ENCODE results near the gene ERBB3.

The ERBB3 gene

DNA sequence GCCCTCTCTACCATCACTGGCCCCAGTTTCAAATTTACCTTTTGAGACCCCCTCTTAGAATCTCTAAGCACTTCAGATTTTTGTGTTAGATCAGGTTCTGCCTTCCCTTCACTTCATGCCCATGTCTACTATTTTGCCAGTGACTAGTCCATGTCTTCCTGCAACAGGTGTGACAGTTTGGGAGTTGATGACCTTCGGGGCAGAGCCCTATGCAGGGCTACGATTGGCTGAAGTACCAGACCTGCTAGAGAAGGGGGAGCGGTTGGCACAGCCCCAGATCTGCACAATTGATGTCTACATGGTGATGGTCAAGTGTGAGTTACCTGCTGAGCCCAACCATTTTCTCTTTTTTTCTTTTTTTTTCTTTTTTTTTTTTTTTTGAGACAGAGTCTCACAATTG lies 18.6 kb downstream of the ERBB3 start:
- TF ChIP-seq GATA3 (IDR thresholded peaks at IDR 0.05; ENCODE audit: low read depth, low read length) = no peak
- no peak for TF ChIP-seq GATA2 (IDR thresholded peaks at IDR 0.05; ENCODE audit: low read depth, low read length)

GRCh38 chr12:56099787-56100186 lies 19.8 kb downstream of the ERBB3 start:
- TF ChIP-seq GATA2 (IDR thresholded peaks at IDR 0.05; ENCODE audit: low read depth, low read length) (no peak), GATA3 (IDR thresholded peaks at IDR 0.05; ENCODE audit: low read depth, low read length) (no peak)

- TF ChIP-seq GATA2 (IDR thresholded peaks at IDR 0.05; ENCODE audit: low read depth, low read length) (no peak), GATA3 (IDR thresholded peaks at IDR 0.05; ENCODE audit: low read depth, low read length) (no peak)
These were observed 21.1 kb downstream of the ERBB3 start for GRCh38 chr12:56101045-56101444.

DNA sequence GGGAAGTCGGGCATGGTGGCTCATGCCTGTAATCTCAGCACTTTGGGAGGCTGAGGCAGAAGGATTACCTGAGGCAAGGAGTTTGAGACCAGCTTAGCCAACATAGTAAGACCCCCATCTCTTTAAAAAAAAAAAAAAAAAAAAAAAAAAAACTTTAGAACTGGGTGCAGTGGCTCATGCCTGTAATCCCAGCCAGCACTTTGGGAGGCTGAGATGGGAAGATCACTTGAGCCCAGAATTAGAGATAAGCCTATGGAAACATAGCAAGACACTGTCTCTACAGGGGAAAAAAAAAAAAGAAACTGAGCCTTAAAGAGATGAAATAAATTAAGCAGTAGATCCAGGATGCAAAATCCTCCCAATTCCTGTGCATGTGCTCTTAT lies 22.7 kb downstream of the ERBB3 start:
- TF ChIP-seq GATA3 (IDR thresholded peaks at IDR 0.05; ENCODE audit: low read depth, low read length) = no peak
- TF ChIP-seq GATA2 (IDR thresholded peaks at IDR 0.05; ENCODE audit: low read depth, low read length) = no peak

DNA sequence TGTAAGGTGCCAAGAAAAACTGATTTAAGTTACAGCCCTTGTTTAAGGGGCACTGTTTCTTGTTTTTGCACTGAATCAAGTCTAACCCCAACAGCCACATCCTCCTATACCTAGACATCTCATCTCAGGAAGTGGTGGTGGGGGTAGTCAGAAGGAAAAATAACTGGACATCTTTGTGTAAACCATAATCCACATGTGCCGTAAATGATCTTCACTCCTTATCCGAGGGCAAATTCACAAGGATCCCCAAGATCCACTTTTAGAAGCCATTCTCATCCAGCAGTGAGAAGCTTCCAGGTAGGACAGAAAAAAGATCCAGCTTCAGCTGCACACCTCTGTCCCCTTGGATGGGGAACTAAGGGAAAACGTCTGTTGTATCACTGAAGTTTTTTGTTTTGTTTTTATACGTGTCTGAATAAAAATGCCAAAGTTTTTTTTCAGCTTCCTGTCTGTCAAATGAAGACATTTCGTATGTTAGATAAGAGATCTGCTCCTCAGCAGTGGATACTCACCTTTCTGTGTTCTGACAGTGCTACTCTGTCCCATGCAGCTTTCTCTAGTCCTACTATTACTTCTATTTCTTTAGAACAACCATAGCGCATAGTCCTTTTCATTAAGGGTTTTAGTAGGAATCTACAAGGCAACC lies 23.2 kb downstream of the ERBB3 start:
- TF ChIP-seq GATA2 (IDR thresholded peaks at IDR 0.05; ENCODE audit: low read depth, low read length) (no peak), GATA3 (IDR thresholded peaks at IDR 0.05; ENCODE audit: low read depth, low read length) (no peak)

DNA sequence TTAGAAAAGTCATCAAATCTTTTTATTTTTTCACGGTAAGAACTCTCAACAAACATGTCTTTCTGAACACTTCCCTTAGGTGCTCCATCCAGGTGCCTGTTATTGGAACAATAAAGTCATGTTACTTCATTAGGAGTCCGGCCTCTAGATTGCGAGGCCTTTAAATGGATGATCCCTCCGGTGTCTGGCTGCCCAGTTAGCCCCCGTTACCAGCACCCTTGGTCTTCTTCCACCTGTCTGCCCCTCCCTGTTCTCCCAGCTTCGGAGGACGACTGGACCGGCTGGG lies 23.8 kb downstream of the ERBB3 start:
- TF ChIP-seq GATA2 (IDR thresholded peaks at IDR 0.05; ENCODE audit: low read depth, low read length) (no peak), GATA3 (IDR thresholded peaks at IDR 0.05; ENCODE audit: low read depth, low read length) (no peak)

DNA sequence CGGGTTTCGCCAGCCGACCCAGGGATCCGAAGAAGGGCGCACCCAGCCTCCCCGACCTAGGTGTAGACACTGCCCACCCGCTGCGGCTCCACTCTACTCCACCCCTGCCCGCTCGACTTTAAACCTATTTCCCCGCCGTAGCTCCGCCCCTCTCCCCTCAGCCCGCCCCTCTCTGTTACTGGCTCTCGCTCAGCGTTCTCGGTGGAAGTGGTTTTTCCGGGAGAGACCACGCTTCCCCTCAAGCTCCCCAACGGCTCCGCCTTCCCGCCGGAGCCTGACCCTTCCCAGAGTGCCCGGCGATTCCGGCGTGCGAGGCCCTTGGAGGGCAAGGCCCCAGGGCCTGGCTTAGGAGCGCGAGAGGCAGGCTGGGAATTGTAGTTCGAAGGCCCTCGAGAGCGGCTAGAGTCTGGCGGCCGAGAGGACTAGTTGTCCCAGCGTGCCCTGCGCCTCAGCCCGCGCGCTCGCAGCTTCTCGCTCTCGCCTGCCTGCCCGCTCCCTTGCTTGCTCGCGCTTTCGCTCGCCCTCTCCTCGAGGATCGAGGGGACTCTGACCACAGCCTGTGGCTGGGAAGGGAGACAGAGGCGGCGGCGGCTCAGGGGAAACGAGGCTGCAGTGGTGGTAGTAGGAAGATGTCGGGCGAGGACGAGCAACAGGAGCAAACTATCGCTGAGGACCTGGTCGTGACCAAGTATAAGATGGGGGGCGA lies 24.3 kb downstream of the ERBB3 start, which contains the start of gene PA2G4:
Gene PA2G4 (plus strand): TSS at position 451 of the 706 bp plus-strand sequence. CDS start 179 bp downstream, at position 630.
- TF ChIP-seq GATA2 (IDR thresholded peaks at IDR 0.05; ENCODE audit: low read depth, low read length) = no peak
- TF ChIP-seq GATA3 (IDR thresholded peaks at IDR 0.05; ENCODE audit: low read depth, low read length) = no peak

DNA sequence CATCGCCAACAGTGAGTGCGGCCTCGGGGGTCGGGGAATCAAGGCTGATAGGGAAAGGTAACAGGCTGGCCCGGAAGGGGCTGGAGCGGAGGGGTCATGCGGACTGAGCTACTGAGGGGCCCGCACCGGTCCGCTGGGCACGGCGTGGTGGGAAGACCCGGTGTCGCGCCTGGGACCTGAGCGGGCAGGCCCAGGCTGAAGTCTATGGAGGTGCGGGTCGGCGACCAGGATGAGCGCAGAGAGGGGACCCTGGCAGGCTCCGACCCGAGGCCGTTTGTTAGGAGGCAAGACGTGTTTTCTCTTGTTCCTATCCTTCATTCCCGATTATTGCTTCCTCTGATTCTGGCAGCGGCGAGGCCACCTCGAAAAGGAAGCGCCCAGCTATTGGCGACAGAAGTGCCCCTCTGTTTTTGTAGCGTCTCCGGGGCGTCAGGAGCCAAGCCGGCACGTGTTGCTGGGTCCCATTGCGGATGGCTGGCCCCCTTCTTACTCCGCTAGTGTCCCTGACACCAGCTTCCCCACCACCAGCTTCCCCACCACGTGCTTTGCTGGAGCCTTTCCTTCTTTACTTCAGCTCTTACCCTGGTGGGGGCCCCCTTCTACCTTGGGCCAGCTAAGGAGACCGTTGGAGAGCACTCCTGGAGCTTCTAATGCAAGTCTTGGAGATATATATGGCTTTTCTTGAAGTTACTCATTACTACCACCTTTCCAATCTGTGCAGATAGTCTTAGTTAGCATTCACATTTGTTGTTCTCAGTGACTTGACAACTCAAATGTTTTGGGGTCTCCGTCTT lies 25.0 kb downstream of the ERBB3 start:
- no peak for TF ChIP-seq GATA2 (IDR thresholded peaks at IDR 0.05; ENCODE audit: low read depth, low read length)
- no peak for TF ChIP-seq GATA3 (IDR thresholded peaks at IDR 0.05; ENCODE audit: low read depth, low read length)

DNA sequence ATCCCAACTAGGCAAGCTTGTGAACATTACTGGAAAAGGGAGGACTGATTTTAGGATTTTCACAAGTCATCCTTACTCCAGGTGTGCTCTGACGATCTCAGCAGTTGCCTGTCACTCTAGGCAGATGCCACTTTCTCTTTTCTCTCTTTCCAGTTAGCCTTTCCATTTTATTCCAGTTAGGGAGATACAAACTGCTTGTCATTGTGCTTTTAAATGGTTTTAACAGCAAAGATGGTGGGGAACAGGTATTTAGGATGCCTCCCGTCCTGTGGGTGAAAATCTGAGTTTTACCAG lies 25.6 kb downstream of the ERBB3 start:
- TF ChIP-seq GATA3 (IDR thresholded peaks at IDR 0.05; ENCODE audit: low read depth, low read length) (no peak), GATA2 (IDR thresholded peaks at IDR 0.05; ENCODE audit: low read depth, low read length) (no peak)

DNA sequence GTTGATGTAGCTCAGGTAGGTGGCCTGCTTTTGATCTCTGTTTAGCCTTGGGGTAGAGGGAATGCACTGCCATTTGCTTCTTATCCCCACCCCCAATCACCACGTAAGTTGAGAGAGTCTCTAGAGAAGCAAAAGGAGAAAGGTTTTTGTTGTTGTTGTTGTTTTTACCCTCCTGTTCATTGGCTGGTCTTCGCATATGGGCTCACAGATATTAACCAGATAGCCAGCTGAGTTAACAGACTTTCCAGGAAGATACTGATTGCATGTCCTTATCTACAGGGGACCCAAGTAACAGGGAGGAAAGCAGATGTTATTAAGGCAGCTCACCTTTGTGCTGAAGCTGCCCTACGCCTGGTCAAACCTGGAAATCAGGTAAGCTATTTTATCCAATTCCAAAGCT lies 27.3 kb downstream of the ERBB3 start:
- TF ChIP-seq GATA3 (IDR thresholded peaks at IDR 0.05; ENCODE audit: low read depth, low read length) (no peak), GATA2 (IDR thresholded peaks at IDR 0.05; ENCODE audit: low read depth, low read length) (no peak)

GRCh38 chr12:56110571-56110970 lies 30.6 kb downstream of the ERBB3 start:
- no peak for TF ChIP-seq GATA2 (IDR thresholded peaks at IDR 0.05; ENCODE audit: low read depth, low read length)
- no peak for TF ChIP-seq GATA3 (IDR thresholded peaks at IDR 0.05; ENCODE audit: low read depth, low read length)

DNA sequence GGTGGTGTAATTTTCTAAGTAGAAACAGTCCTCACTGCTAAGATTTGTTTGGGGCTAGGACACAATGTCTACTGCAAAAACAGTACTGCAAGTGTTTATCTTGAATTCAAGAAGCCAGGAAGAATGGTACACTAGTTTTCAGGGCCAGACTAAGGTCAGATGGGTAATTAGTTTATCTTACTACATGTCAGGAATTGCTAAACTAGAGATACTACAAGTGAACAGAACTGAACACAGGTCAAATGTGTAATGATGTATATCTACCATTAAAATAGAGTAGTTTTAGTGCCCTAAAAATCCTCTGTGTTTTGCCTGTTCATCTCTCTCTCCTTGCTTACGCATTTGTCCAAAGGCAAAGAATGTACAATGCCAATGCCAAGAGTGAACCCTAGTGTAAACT lies 34.1 kb downstream of the ERBB3 start:
- TF ChIP-seq GATA3 (IDR thresholded peaks at IDR 0.05; ENCODE audit: low read depth, low read length) (no peak), GATA2 (IDR thresholded peaks at IDR 0.05; ENCODE audit: low read depth, low read length) (no peak)

GRCh38 chr12:56115329-56115728 lies 35.4 kb downstream of the ERBB3 start:
- TF ChIP-seq GATA2 (IDR thresholded peaks at IDR 0.05; ENCODE audit: low read depth, low read length) (no peak), GATA3 (IDR thresholded peaks at IDR 0.05; ENCODE audit: low read depth, low read length) (no peak)

DNA sequence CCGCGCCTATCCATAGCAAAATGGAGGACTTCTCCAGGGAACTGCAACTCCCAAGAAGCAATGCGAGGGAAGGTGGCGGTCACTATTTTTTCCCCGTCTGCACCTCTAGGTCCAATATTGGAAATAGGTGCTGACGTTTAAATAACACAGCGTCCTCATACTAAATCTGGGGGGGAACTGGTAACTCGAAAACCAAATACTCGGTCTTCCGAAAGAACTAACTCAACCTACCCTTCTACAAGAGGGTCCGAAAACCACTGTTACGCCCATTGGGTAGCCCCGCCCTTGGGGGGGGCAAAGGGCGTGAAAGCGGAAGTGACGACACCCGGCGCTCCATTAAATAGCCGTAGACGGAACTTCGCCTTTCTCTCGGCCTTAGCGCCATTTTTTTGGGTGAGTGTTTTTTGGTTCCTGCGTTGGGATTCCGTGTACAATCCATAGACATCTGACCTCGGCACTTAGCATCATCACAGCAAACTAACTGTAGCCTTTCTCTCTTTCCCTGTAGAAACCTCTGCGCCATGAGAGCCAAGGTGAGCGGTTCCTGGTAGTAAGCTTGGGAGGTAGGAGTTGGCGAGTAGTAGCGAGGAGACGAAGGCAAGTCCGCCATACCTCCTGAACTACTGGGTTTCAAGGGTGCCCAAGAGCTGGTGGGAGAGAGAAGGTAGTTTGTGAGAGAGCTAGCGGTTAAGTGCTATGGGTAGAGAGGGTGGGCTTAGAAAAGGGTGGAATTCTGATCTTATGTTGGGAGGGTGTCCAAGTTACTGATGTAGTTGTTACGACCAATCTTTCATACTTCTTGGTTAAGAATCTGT lies 36.5 kb downstream of the ERBB3 start, which contains the start of gene RPL41:
Gene RPL41 (plus strand): TSS at position 367 of the 815 bp plus-strand sequence.
- TF ChIP-seq GATA3 (IDR thresholded peaks at IDR 0.05; ENCODE audit: low read depth, low read length) = no peak
- no peak for TF ChIP-seq GATA2 (IDR thresholded peaks at IDR 0.05; ENCODE audit: low read depth, low read length)
